ENCODE measurements around the gene C1orf21. TPM values are rescaled to one million over a fixed set of nuclear protein-coding genes. Genes with fewer than 3 reads are reported as not detected.
A peak's percentile ranks its signal among the peaks of the same experiment; 100 is the strongest.

The C1orf21 gene
- polyA plus RNA-seq, 3 donors, result 0.23 to 1.1 (median 0.28) TPM

DNA sequence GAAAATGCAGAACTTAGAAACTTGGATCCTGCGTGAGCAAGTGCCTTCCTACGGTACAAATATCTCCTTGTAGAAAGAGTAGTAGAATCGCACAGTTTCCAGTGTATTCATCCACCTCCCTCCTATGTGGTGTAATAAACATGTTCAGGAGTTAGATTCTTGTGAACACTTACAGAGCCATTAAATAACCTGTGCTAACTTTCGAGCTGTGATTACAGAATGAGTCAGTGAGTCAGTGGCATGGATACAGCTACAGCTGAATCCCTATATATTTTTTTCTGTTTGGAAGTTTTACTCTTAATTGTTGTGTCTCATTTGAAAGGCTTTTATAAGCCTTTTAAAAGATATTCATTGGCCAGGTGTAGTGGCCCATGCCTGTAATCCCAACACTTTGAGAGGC, 219.1 kb downstream of the C1orf21 start:
- Histone ChIP-seq H3K4me2 (replicated peaks; ENCODE audit: extremely low read depth, low read length, poor library complexity, severe bottlenecking) (no peak overlapping the region), H3K9me3 (replicated peaks in 1 of 2; ENCODE audit: control insufficient read depth in 1 of 2, insufficient read depth in 1 of 2, low read length in 2 of 2) (no peaks in the 10 kb centered on the region), H3K79me2 (ENCODE audit: insufficient read depth, low read length) (no peaks in the 10 kb centered on the region), H3K9ac (ENCODE audit: insufficient read depth, low read length, poor library complexity, severe bottlenecking) (no peak overlapping the region), H3K27me3 (ENCODE audit: control insufficient read depth in 2 of 2, insufficient read depth in 2 of 2, low read length in 2 of 2) (no peaks in the 10 kb centered on the region), H3K27ac (ENCODE audit: low read depth in 1 of 2, low read length in 2 of 2) (no peak overlapping the region), H3K36me3 (replicated peaks in 1 of 2; ENCODE audit: control insufficient read depth in 1 of 2, insufficient read depth in 2 of 2, low read length in 2 of 2) (no peaks in the 10 kb centered on the region), H4K20me1 (ENCODE audit: insufficient read depth, low read length) (no peaks in the 10 kb centered on the region), H3K4me1 (ENCODE audit: control insufficient read depth in 1 of 2, insufficient read depth in 2 of 2, low read length in 2 of 2) (no peaks in the 10 kb centered on the region), H2AFZ (ENCODE audit: insufficient read depth, low read depth, low read length, poor library complexity, severe bottlenecking) (peak overlapping the region; percentile 30), H3K4me3 (replicated peaks in 1 of 3; ENCODE audit: low read depth in 2 of 3, low read length in 3 of 3) (no peak overlapping the region)
- H3K4me1 Mint-ChIP-seq, result peaks cover 4% of the 10 kb centered on the region
- no peak for DNase-seq
- no peaks in the 10 kb centered on the region for H3K9me3 Mint-ChIP-seq
- intact Hi-C loops (cut with micrococcal nuclease), result no loop called here
- no CpG with 5 or more reads among the region's 4 CpGs for WGBS (ENCODE audit: insufficient coverage)
- no peaks in the 10 kb centered on the region for H3K36me3 Mint-ChIP-seq
- no peak overlapping the region for H3K4me3 Mint-ChIP-seq
- H3K27me3 Mint-ChIP-seq (ENCODE audit: low read depth in 3 of 3), result peaks cover 0 to 2% (median 0%) of the 10 kb centered on the region in 3 donors
- TF ChIP-seq, protein P1, sequence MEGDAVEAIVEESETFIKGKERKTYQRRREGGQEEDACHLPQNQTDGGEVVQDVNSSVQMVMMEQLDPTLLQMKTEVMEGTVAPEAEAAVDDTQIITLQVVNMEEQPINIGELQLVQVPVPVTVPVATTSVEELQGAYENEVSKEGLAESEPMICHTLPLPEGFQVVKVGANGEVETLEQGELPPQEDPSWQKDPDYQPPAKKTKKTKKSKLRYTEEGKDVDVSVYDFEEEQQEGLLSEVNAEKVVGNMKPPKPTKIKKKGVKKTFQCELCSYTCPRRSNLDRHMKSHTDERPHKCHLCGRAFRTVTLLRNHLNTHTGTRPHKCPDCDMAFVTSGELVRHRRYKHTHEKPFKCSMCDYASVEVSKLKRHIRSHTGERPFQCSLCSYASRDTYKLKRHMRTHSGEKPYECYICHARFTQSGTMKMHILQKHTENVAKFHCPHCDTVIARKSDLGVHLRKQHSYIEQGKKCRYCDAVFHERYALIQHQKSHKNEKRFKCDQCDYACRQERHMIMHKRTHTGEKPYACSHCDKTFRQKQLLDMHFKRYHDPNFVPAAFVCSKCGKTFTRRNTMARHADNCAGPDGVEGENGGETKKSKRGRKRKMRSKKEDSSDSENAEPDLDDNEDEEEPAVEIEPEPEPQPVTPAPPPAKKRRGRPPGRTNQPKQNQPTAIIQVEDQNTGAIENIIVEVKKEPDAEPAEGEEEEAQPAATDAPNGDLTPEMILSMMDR (IDR thresholded peaks at IDR 0.05), result no peak
- peak overlapping the region in 1 of 7 donors; percentile 46 for H3K27ac Mint-ChIP-seq

DNA sequence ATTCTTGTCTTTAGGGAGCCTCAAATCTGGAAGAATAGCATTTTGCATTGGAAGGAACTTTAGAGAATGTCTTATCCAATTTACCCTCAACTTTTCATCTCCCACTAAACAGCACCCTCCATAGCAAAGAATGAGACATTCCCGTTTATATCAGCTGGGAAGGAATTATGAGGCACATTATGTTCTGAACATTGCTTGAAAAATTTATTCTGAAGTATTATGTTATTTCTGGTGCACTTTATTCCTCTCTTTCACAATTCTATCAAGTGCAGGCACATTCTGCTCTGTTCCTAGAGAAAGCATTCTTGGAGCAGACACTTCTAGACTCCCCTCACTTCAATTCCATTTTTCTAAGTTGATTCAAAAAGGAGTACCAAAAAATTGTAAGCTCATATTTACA, 220.0 kb downstream of the C1orf21 start:
- H3K4me2 ChIP-seq (replicated peaks; ENCODE audit: extremely low read depth, low read length, poor library complexity, severe bottlenecking), result no peak overlapping the region
- intact Hi-C loops (cut with micrococcal nuclease), result no loop called here
- TF ChIP-seq, protein P1 (IDR thresholded peaks at IDR 0.05), result no peak
- H3K27me3 ChIP-seq (ENCODE audit: control insufficient read depth in 2 of 2, insufficient read depth in 2 of 2, low read length in 2 of 2), result no peaks in the 10 kb centered on the region
- no peaks in the 10 kb centered on the region for H3K36me3 Mint-ChIP-seq
- no peaks in the 10 kb centered on the region for H3K36me3 ChIP-seq (replicated peaks in 1 of 2; ENCODE audit: control insufficient read depth in 1 of 2, insufficient read depth in 2 of 2, low read length in 2 of 2)
- H3K27ac Mint-ChIP-seq, result no peak overlapping the region
- H3K27ac ChIP-seq (ENCODE audit: low read depth in 1 of 2, low read length in 2 of 2), result no peak overlapping the region
- peaks cover 0 to 2% (median 0%) of the 10 kb centered on the region in 3 donors for H3K27me3 Mint-ChIP-seq (ENCODE audit: low read depth in 3 of 3)
- no peaks in the 10 kb centered on the region for H4K20me1 ChIP-seq (ENCODE audit: insufficient read depth, low read length)
- H3K79me2 ChIP-seq (ENCODE audit: insufficient read depth, low read length), result no peaks in the 10 kb centered on the region
- no peaks in the 10 kb centered on the region for H3K9me3 ChIP-seq (replicated peaks in 1 of 2; ENCODE audit: control insufficient read depth in 1 of 2, insufficient read depth in 1 of 2, low read length in 2 of 2)
- H2AFZ ChIP-seq (ENCODE audit: insufficient read depth, low read depth, low read length, poor library complexity, severe bottlenecking), result no peak overlapping the region
- DNase-seq, result no peak
- H3K4me1 Mint-ChIP-seq, result peaks cover 4% of the 10 kb centered on the region
- no peak overlapping the region for H3K4me3 ChIP-seq (replicated peaks in 1 of 3; ENCODE audit: low read depth in 2 of 3, low read length in 3 of 3)
- H3K4me3 Mint-ChIP-seq, result no peak overlapping the region
- H3K4me1 ChIP-seq (ENCODE audit: control insufficient read depth in 1 of 2, insufficient read depth in 2 of 2, low read length in 2 of 2), result no peaks in the 10 kb centered on the region
- H3K9me3 Mint-ChIP-seq, result no peaks in the 10 kb centered on the region
- H3K9ac ChIP-seq (ENCODE audit: insufficient read depth, low read length, poor library complexity, severe bottlenecking), result no peak overlapping the region
- WGBS (ENCODE audit: insufficient coverage), result no CpG with 5 or more reads among the region's 1 CpG
